Transverse colon (tissue), 4 donors: ENCODE measurements around the gene RHEX. TPM values are rescaled to one million over a fixed set of nuclear protein-coding genes. Genes with fewer than 3 reads are reported as not detected.

Source experiments
- DNase-seq: peaks from one replicate; pipeline ENCODE4 v3.0.0-alpha.2; 2019
- H3K27ac ChIP-seq, 4 donors: fragments of 200-600 bp; sonication (generic); 2 replicates each; pipeline ENCODE4 v1.5.1; 2016 to 2018; ENCODE audit warnings: inconsistent platforms in 4 of 4
- H3K27me3 ChIP-seq: fragments of 200-600 bp; sonication (generic); 2 replicates; pipeline ENCODE4 v1.5.1; 2017; ENCODE audit warnings: inconsistent platforms
- H3K36me3 ChIP-seq, 4 donors: fragments of 200-600 bp; sonication (generic); 2 replicates each; pipeline ENCODE4 v1.5.1; 2017 to 2019; ENCODE audit warnings: inconsistent platforms in 4 of 4
- H3K4me1 ChIP-seq, 4 donors: fragments of 200-600 bp; sonication (generic); 2 replicates each; pipeline ENCODE4 v1.5.1; 2017 to 2020; ENCODE audit warnings: inconsistent platforms in 4 of 4
- H3K4me3 ChIP-seq, 4 donors: fragments of 200-600 bp; sonication (generic); 1 replicate in 1 of 4; 2 replicates in 3 of 4; pipeline versions ENCODE4 v1.5.1 to v1.6.1; 2017 to 2019; ENCODE audit warnings: inconsistent platforms in 4 of 4
- H3K9me3 ChIP-seq, 2 donors: fragments of 200-600 bp; sonication (generic); 2 replicates each; pipeline ENCODE4 v1.5.1; 2017 to 2019; ENCODE audit warnings: inconsistent platforms in 2 of 2
- EP300 ChIP-seq: sonication (generic); formaldehyde crosslinking; IDR thresholded peaks from one replicate; pipeline ENCODE4 v1.6.1; 2017; ENCODE audit warnings: antibody characterized with exemption, low read depth
- POLR2A ChIP-seq: fragments of 450-650 bp; IDR thresholded peaks from one replicate; pipeline ENCODE4 v1.6.1; 2016; ENCODE audit warnings: antibody characterized with exemption, mild to moderate bottlenecking, moderate library complexity
- POLR2AphosphoS5 ChIP-seq, 3 donors: sonication (generic); formaldehyde crosslinking; IDR thresholded peaks; one replicate each; pipeline ENCODE4 v1.6.1; 2016; ENCODE audit warnings: antibody characterized with exemption in 3 of 3
- WGBS, 2 donors: methylation state at CpG; one replicate each; pipeline ENCODE4 v1.1.5; 2018; ENCODE audit warnings: low coverage in 1 of 2; 5-methylcytosine and 5-hydroxymethylcytosine counted together
- in situ Hi-C, 4 donors: fragments of 200-750 bp; cut with MboI; loops; one replicate each; pipeline versions ENCODE4 v1.15.0 to v1.15.1; 2017; ENCODE audit warnings: low sequenced_read_pairs in 3 of 4, low pct_ligation_motif_present in 1 of 4, low pct_unique_long_range_greater_than_20kb in 1 of 4
- intact Hi-C: fragments of 100-400 bp; cut with DNase I; formaldehyde crosslinking; loops from one replicate; pipeline ENCODE4 v1.15.1; 2023; ENCODE audit warnings: low total_unique reads
- total RNA-seq, 4 donors: library from RNA; depleted of rRNA; stranded (reverse); fragments of >200 nt; gene quantifications; one replicate each; pipeline ENCODE4 v1.1.0, GENCODE V29; 2016
- TF ChIP-seq, protein P1 (sequence below), 5 experiments: fragments of 200-600 bp in 3 of 5; fragments of 450-650 bp in 2 of 5; sonication (generic) in 3 of 5; IDR thresholded peaks; 1 replicate in 2 of 5; 2 replicates in 3 of 5; pipeline ENCODE4 v1.5.1; 2016 to 2017; ENCODE audit warnings: antibody characterized with exemption in 5 of 5, inconsistent platforms in 3 of 5, mild to moderate bottlenecking in 2 of 5, moderate library complexity in 1 of 5

The RHEX gene
- total RNA-seq, 4 donors from 2014 or later, result 0.96 to 4.8 TPM; not detected in 2

DNA sequence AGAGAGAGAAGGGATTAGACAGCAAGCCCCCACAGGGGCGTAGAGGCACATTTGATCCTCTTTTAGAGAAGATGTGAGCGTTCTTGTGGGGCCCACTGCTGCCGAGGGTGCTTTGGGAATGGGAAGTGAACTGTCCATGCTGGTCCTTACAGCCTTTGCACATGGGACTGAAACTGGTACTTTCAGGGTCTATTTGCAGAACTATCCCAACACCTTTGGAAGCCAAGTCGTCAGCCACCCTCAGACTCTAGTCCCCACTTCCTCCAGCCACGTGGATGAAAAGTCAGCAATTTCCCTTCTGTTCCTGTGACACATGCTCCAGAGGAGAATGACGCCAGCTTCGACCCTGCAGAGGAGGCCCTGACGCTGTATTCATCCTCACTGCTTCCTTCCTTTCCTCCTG lies 47.2 kb upstream of the RHEX start:
- Histone ChIP-seq H3K27me3 (no peaks in the 10 kb centered on the region), H3K4me1 (peaks cover 0 to 13% (median 11%) of the 10 kb centered on the region in 4 donors), H3K36me3 (no peaks in the 10 kb centered on the region), H3K9me3 (no peaks in the 10 kb centered on the region), H3K4me3 (no peak overlapping the region), H3K27ac (no peak overlapping the region)
- 71 to 90% methylated on average over 3 to 8 of the region's 8 CpGs for WGBS, 2 donors
- TF ChIP-seq POLR2A (no peak), POLR2AphosphoS5 (IDR thresholded peaks at IDR 0.05) (no peak)
- in situ Hi-C loops (no loop called here), intact Hi-C loops (no loop called here)
- DNase-seq, result no peak

DNA sequence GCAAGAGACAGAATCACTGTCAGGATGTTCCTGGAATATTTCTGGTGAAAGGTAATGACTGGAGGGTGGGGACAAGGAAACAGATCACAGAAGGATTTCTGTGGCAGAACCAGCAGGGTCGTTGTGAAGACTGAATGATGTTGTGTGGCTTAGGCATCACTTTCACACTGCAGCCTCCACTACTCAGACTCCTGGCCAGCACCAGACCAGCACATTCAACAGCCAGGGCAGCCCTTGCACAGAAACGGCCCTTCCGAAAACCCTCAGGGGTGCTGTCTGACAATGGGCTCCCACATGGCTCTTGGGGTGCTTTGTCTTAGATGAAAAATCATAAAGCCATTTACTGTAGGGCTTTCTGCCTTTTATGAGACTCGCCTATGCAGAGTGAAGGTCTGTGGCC lies 46.0 kb upstream of the RHEX start:
- Histone ChIP-seq H3K4me1 (peaks cover 0 to 18% (median 11%) of the 10 kb centered on the region in 4 donors), H3K9me3 (no peaks in the 10 kb centered on the region), H3K27me3 (no peaks in the 10 kb centered on the region), H3K27ac (no peak overlapping the region), H3K4me3 (no peak overlapping the region), H3K36me3 (no peaks in the 10 kb centered on the region)
- 69% methylated on average over 4 of the region's 4 CpGs; no CpG with 5 or more reads in 1 of the 2 donors for WGBS, 2 donors
- intact Hi-C loops, result no loop called here
- in situ Hi-C loops, result no loop called here
- TF ChIP-seq POLR2AphosphoS5 (IDR thresholded peaks at IDR 0.05) (no peak), EP300 (no peak)
- DNase-seq, result no peak

DNA sequence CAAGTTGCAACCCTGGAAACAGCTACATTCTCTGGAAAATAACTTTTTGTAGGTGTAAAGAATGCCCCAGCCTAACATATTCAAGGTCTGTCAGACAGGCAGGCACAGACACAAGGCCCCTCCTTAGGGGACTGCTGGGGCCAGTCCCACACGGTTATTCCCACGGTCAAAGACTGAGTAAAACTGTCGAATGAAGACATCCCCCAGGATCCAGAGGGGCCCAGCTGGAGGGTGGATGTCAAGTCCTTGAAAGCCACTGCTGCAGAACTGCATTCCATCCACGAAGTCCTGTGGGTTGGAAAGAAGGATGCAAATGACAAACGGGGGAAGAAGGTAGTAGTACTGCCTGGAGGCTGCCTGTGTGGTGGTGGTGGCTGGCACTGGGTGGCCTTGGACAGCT lies 42.9 kb upstream of the RHEX start:
- peaks cover 0 to 11% (median 0%) of the 10 kb centered on the region in 4 donors for H3K4me1 ChIP-seq
- TF ChIP-seq POLR2A (no peak), EP300 (no peak), POLR2AphosphoS5 (IDR thresholded peaks at IDR 0.05) (no peak)
- TF ChIP-seq, protein P1, sequence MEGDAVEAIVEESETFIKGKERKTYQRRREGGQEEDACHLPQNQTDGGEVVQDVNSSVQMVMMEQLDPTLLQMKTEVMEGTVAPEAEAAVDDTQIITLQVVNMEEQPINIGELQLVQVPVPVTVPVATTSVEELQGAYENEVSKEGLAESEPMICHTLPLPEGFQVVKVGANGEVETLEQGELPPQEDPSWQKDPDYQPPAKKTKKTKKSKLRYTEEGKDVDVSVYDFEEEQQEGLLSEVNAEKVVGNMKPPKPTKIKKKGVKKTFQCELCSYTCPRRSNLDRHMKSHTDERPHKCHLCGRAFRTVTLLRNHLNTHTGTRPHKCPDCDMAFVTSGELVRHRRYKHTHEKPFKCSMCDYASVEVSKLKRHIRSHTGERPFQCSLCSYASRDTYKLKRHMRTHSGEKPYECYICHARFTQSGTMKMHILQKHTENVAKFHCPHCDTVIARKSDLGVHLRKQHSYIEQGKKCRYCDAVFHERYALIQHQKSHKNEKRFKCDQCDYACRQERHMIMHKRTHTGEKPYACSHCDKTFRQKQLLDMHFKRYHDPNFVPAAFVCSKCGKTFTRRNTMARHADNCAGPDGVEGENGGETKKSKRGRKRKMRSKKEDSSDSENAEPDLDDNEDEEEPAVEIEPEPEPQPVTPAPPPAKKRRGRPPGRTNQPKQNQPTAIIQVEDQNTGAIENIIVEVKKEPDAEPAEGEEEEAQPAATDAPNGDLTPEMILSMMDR (IDR thresholded peaks at IDR 0.05), result no peak
- no peak for DNase-seq
- H3K36me3 ChIP-seq, result no peaks in the 10 kb centered on the region
- no peaks in the 10 kb centered on the region for H3K27me3 ChIP-seq
- intact Hi-C loops (no loop called here), in situ Hi-C loops (no loop called here)
- no peak overlapping the region for H3K4me3 ChIP-seq
- H3K9me3 ChIP-seq, result no peaks in the 10 kb centered on the region
- no peak overlapping the region for H3K27ac ChIP-seq
- 70% methylated on average over 5 of the region's 5 CpGs; no CpG with 5 or more reads in 1 of the 2 donors for WGBS, 2 donors

DNA sequence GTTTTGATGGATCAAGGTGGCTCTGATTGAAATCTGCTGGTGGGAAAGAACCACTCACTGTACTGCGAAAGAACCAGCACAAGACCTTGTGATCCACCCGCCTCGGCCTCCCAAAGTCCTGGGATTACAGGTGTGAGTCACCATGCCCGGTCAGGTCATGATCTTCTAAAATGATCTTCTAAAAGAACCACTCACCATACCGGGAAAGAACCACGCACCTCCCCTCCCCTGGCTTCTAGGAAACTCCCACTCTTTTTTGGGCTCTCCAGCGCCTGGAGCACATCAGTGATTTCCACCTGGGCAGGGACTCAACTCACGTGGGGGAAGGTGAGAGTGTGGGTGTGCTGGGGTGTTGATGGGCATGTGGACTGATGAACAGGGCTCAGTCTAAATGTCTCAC lies 41.9 kb upstream of the RHEX start:
- TF ChIP-seq POLR2AphosphoS5 (IDR thresholded peaks at IDR 0.05), result no peak
- TF ChIP-seq EP300, result no peak
- TF ChIP-seq, protein P1 (IDR thresholded peaks at IDR 0.05), result no peak
- no peak for TF ChIP-seq POLR2A
- in situ Hi-C loops, result no loop called here

DNA sequence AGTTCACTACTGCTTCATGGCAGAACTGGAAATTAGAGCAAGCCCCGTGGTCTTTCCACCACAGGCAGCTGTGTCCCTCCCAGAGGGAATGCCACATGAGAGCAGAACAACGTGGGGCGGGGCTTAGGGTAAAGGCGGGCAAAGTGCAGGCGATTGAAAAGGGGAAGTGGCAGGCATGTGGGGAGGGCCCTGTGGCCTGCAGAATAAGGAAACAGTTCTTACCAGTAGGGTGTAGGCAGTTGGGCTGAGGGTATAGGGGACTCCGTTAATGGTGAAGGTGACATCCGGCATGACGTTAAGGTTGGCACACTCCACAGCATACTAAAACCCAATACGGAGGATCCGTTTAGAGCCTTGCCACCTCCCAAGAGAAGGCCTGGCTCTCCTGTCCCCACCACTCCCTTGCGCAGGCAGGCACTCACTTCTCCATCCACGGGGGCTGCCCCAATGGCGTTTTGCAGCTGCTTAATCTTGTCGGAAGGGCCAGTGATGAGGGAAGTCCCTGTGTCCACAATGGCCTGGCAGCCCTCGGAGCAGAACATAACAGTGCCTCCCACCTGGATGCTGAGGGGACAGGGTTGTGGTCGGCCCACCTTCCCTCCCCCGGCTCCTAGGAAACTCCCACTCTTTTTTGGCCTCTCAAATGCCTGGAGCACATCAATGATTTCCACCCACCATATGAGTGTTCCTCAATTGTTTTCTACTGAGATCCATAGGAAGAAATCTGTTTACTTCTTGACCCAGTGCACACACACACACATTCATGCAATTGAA lies 40.7 kb upstream of the RHEX start:
- no peaks in the 10 kb centered on the region for H3K9me3 ChIP-seq
- in situ Hi-C loops, result no loop called here
- peak; percentile 91 for DNase-seq
- H3K27ac ChIP-seq, result peak overlapping the region; percentile 23 to 35 (median 32)
- no peaks in the 10 kb centered on the region for H3K36me3 ChIP-seq
- no peak overlapping the region for H3K4me3 ChIP-seq
- no peaks in the 10 kb centered on the region for H3K27me3 ChIP-seq
- intact Hi-C loops, result no loop called here
- TF ChIP-seq, protein P1 (IDR thresholded peaks at IDR 0.05), result peak in 1 of 5 experiments; percentile 45
- no peak for TF ChIP-seq EP300
- H3K4me1 ChIP-seq, result peaks cover 0 to 11% (median 0%) of the 10 kb centered on the region in 4 donors
- 44 to 55% methylated on average over 5 to 16 of the region's 17 CpGs for WGBS, 2 donors

More for the DNA sequence above, 41.9 kb upstream of the RHEX start:
- Histone ChIP-seq H3K27ac (no peak overlapping the region), H3K9me3 (no peaks in the 10 kb centered on the region), H3K27me3 (no peaks in the 10 kb centered on the region), H3K36me3 (no peaks in the 10 kb centered on the region), H3K4me3 (no peak overlapping the region), H3K4me1 (peaks cover 0 to 11% (median 0%) of the 10 kb centered on the region in 4 donors)
- no peak for DNase-seq
- 83 to 93% methylated on average over 3 to 8 of the region's 8 CpGs for WGBS, 2 donors
- intact Hi-C loops, result no loop called here
